ENCODE data around the gene FCGR3A.

Gene FCGR3A

DNA sequence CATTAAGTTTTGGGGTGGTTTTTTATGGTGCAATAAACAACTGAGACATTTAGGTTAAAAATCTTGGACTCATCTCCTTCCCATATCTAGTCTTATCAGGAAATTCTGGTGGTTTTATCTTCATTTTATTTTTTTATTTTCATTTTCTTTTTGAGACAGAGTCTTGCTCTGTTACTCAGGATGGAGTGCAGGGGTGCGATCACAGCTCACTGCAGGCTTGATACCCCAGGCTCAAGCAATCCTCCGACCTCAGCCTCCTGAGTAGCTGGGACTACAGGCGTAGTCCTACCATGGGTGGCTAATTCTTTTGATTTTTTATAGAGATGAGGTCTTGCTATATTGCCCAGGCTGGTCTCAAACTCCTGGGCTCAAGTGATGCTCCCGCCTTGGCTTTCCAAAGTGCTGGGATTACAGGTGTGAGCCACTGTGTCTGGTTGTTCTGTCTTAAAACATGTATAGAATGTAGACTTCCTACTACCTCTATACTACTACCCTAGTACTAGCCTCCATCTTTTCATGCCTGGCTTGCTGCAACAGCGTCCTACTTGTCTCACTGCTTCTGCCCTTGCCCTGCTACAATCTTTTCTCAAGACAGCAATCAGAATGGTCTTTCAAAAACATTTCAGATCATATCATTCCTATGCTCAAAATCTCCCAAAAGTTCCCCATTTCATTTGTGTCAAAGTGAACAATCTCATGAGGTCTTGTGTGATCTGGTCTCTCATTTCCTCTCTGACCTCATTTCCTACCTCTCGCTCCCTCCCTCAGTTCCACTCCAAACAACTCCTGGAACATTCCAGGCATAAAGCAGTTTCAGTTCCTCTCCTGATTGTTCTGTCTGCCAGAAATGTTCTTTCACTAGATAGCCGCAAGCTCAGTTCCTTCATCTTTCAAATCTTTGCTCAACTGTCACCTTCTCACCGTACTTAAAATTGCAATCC lies 50.2 kb downstream of the FCGR3A start:
- peak; percentile 29 for DNase-seq

DNA sequence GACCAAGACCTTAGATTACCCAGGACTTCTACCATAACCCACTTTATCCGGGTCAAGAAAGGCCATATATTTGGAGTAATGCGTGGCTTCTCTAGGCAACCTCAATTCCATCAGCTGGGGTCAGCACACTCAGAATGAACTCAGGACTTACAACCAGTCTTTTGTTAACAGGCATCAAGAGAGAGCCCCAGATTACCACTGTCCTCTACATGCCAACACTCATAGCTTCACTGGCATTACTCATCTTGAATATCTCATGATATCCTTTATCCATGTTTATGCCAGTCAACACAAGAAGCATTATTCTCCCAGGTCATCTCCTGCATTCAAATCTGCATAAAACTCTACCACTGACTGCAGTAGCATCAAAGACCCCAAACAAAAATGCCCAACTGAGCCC lies 51.0 kb downstream of the FCGR3A start:
- no peak for DNase-seq

DNA sequence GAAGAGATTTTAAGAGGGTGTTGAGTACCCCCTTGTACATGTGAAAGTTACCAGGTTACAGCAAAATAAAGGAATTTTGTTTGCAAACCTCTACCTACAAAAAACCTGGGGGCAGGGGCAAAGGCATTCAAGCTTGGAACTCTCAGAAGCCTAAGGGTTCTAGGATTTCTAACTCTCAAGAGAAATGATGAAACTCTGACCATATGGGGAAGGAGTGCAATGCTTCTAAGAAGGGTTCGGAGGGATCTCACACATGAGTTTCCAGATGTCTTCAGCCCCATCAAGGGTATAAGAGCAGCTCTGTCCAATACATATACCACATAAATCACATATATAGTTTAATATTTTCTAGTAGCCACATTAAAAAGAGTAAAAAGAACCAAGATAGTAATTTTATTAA lies 51.7 kb downstream of the FCGR3A start:
- peak; percentile 54 for DNase-seq

DNA sequence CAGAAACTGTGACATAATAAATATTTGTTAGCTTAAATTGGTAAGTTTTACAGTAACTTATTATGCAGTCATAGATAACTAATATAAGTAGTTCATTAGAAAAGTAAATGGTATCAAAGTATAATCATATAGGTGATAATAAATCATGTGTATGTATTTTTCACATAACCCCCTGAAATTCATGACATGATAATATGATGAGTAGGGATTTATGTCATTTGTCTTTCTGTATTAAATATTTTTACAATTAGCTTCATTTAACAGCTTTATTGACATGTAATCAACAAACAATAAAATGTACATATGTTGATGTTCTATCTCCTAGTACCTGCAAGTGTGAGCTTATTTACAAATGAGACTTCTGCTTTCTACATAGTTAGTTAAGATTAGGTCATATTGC lies 54.1 kb downstream of the FCGR3A start:
- DNase-seq, result no peak

DNA sequence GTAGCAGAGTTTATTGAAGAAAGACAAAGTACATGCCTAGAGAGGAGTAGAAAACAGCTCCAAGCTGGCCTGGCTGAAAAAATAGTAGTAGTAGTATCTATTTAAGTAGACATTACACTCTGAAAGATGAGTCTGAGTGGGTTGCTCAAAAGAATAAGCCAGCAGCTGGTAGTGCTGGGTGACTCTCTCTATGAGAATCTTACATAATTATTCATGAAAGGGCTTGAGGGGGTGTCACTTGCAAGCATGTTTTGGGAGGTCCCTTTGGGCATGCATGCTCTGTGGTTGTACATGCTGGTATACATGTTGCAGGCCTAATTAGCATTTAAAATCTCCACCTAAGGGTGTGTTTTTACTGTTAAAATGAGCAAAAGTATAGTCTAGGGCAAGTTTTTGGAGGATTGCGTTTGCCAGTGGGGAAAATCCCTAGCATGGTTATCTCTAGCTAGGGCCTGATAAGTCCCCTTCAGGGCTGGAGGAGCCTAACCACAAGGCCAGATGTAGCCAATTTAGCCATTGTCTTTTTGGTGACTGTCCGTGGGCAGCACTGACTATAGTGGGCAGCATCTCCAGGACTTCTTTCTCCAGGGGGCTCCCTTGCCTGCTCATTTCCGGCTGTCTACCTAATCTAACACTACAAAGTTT lies 55.4 kb downstream of the FCGR3A start:
- no peak for DNase-seq

DNA sequence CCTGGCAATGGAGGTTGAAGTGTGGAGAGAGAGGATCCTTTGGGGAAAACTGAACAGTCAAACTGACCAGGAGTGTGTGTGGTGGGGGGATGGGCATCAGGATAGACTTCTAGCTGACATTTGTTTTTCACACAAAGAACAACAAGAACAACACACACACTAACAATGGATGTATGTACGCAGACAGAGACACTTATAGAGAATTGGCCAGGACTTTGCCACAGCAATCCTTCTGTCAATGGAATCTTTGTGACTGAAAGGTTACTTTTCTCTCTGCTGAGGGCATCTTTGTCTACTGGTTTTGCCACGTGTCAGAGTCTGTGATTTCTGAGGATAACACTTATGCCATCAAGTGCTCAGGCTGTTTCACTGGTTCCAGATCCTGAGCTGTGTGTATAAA lies 56.8 kb downstream of the FCGR3A start:
- no peak for DNase-seq

Measured in GF-D8 (cell line).